H9 (cell line): ENCODE data around the gene CHD1. TPM values are rescaled to one million over a fixed set of nuclear protein-coding genes. Genes with fewer than 3 reads are reported as not detected.

Experiments used
- DNase-seq: peaks from one replicate; pipeline ENCODE4 v3.0.0-alpha.2; 2017
- H2AFZ ChIP-seq: one replicate; pipeline ENCODE4 v1.6.1; 2013; ENCODE audit warnings: mild to moderate bottlenecking, low read length, control low read depth, moderate library complexity
- H2AK5ac ChIP-seq: 2 replicates; pipeline ENCODE4 v1.6.1; 2013; ENCODE audit warnings: low read length, control low read depth, mixed read lengths; ENCODE audit not compliant: insufficient read length
- H2BK120ac ChIP-seq: one replicate; pipeline ENCODE4 v1.6.1; 2013; ENCODE audit warnings: low read depth, mild to moderate bottlenecking, low read length, control low read depth, inconsistent platforms; ENCODE audit not compliant: poor library complexity, severe bottlenecking
- H2BK12ac ChIP-seq: 2 replicates; pipeline ENCODE4 v1.6.1; 2013; ENCODE audit warnings: low read length, control low read depth, mixed read lengths, low read depth; ENCODE audit not compliant: insufficient read length
- H2BK15ac ChIP-seq: 2 replicates; pipeline ENCODE4 v1.6.1; 2013; ENCODE audit warnings: low read depth, low read length, control low read depth
- H2BK20ac ChIP-seq: one replicate; pipeline ENCODE4 v1.6.1; 2013; ENCODE audit warnings: low read depth, mild to moderate bottlenecking, low read length, control low read depth, inconsistent platforms; ENCODE audit not compliant: poor library complexity, severe bottlenecking
- H2BK5ac ChIP-seq: 2 replicates; pipeline ENCODE4 v1.6.1; 2013; ENCODE audit warnings: low read length, control low read depth, mixed read lengths; ENCODE audit not compliant: insufficient read length
- H3K14ac ChIP-seq: 2 replicates; pipeline ENCODE4 v1.6.1; 2013; ENCODE audit warnings: low read length, control low read depth; ENCODE audit not compliant: insufficient read depth
- H3K18ac ChIP-seq: 2 replicates; pipeline ENCODE4 v1.6.1; 2013; ENCODE audit warnings: low read depth, mild to moderate bottlenecking, mixed read lengths, low read length, control low read depth; ENCODE audit not compliant: insufficient read length
- H3K23ac ChIP-seq: 2 replicates; pipeline ENCODE4 v1.6.1; 2013; ENCODE audit warnings: low read length, control low read depth, mixed read lengths, low read depth; ENCODE audit not compliant: insufficient read length
- H3K23me2 ChIP-seq: 2 replicates; pipeline ENCODE4 v1.6.1; 2013; ENCODE audit warnings: low read depth, mild to moderate bottlenecking, mixed read lengths, low read length, control low read depth; ENCODE audit not compliant: insufficient read length, poor library complexity, severe bottlenecking
- H3K27ac ChIP-seq: 2 replicates; pipeline ENCODE4 v1.5.1; 2013; ENCODE audit warnings: low read length, control low read depth, mixed read lengths, low read depth; ENCODE audit not compliant: insufficient read length
- H3K27me3 ChIP-seq: 2 replicates; pipeline ENCODE4 v1.6.1; 2013; ENCODE audit warnings: low read length, control low read depth, inconsistent platforms; ENCODE audit not compliant: insufficient read depth
- H3K4ac ChIP-seq: 2 replicates; pipeline ENCODE4 v1.6.1; 2013; ENCODE audit warnings: low read depth, mild to moderate bottlenecking, control low read depth, inconsistent platforms, low read length, moderate library complexity
- H3K4me1 ChIP-seq: 2 replicates; pipeline ENCODE4 v1.6.1; 2013; ENCODE audit warnings: low read length, control low read depth, inconsistent platforms; ENCODE audit not compliant: insufficient read depth
- H3K4me2 ChIP-seq: 2 replicates; pipeline ENCODE4 v1.6.1; 2013; ENCODE audit warnings: low read length, control low read depth, mixed read lengths; ENCODE audit not compliant: insufficient read length, insufficient read depth
- H3K56ac ChIP-seq: 2 replicates; pipeline ENCODE4 v1.6.1; 2013; ENCODE audit warnings: low read depth, mild to moderate bottlenecking, mixed read lengths, low read length, control low read depth; ENCODE audit not compliant: insufficient read length
- H3K79me1 ChIP-seq: 2 replicates; pipeline ENCODE4 v1.6.1; 2013; ENCODE audit warnings: low read depth, mild to moderate bottlenecking, moderate library complexity, low read length, control low read depth, inconsistent platforms; ENCODE audit not compliant: insufficient read depth, poor library complexity, severe bottlenecking
- H3K79me2 ChIP-seq: 2 replicates; pipeline ENCODE4 v1.6.1; 2013; ENCODE audit warnings: low read length, control low read depth, inconsistent platforms; ENCODE audit not compliant: insufficient read depth
- H3K9ac ChIP-seq: 2 replicates; pipeline ENCODE4 v1.6.1; 2013; ENCODE audit warnings: low read length, control low read depth, mixed read lengths; ENCODE audit not compliant: insufficient read length; ENCODE audit errors: extremely low read depth
- H3K9me3 ChIP-seq: one replicate; pipeline ENCODE4 v1.6.1; 2013; ENCODE audit warnings: low read depth, low read length, inconsistent platforms; ENCODE audit not compliant: control insufficient read depth
- H3T11ph ChIP-seq: one replicate; pipeline ENCODE4 v1.6.1; 2013; ENCODE audit warnings: mild to moderate bottlenecking, low read length, control low read depth, inconsistent platforms
- H4K20me1 ChIP-seq: one replicate; pipeline ENCODE4 v1.6.1; 2013; ENCODE audit not compliant: control insufficient read depth, insufficient read length, insufficient read depth
- H4K5ac ChIP-seq: 2 replicates; pipeline ENCODE4 v1.6.1; 2013; ENCODE audit warnings: low read depth, mild to moderate bottlenecking, mixed read lengths, low read length, control low read depth; ENCODE audit not compliant: insufficient read length
- H4K8ac ChIP-seq: replicated peaks from 2 replicates; pipeline ENCODE4 v1.6.1; 2013; ENCODE audit warnings: low read length, control low read depth, mixed read lengths, low read depth; ENCODE audit not compliant: insufficient read length
- H4K91ac ChIP-seq: 2 replicates; pipeline ENCODE4 v1.6.1; 2013; ENCODE audit warnings: low read depth, mild to moderate bottlenecking, moderate library complexity, mixed read lengths, low read length, control low read depth; ENCODE audit not compliant: insufficient read length
- H3K27ac Mint-ChIP-seq, 3 experiments: 2 replicates in 2 of 3; 3 replicates in 1 of 3; pipeline ENCODE4 v1.8.0; 2020 to 2021; ENCODE audit warnings: mixed read lengths in 3 of 3, mild to moderate bottlenecking in 1 of 3, moderate library complexity in 1 of 3
- H3K27me3 Mint-ChIP-seq: 2 replicates; pipeline ENCODE4 v1.8.0; 2021; ENCODE audit warnings: low read depth, mild to moderate bottlenecking, moderate library complexity, mixed read lengths
- H3K36me3 Mint-ChIP-seq, 3 experiments: 2 replicates in 2 of 3; 3 replicates in 1 of 3; pipeline ENCODE4 v1.8.0; 2020 to 2021; ENCODE audit warnings: low read depth in 3 of 3, mixed read lengths in 3 of 3; ENCODE audit not compliant: insufficient read depth in 1 of 3
- H3K4me1 Mint-ChIP-seq, 2 experiments: 2 replicates each; pipeline ENCODE4 v1.8.0; 2020; ENCODE audit warnings: mixed read lengths in 2 of 2
- H3K4me3 Mint-ChIP-seq, 2 experiments: 2 replicates in 1 of 2; 3 replicates in 1 of 2; pipeline ENCODE4 v1.8.0; 2020 to 2021; ENCODE audit warnings: mild to moderate bottlenecking in 2 of 2, mixed read lengths in 2 of 2, moderate library complexity in 1 of 2
- H3K9me3 Mint-ChIP-seq, 2 experiments: 2 replicates in 1 of 2; 3 replicates in 1 of 2; pipeline ENCODE4 v1.8.0; 2020; ENCODE audit warnings: mild to moderate bottlenecking in 2 of 2, mixed read lengths in 2 of 2, moderate library complexity in 1 of 2
- CTCF ChIP-seq: fragments of 200-600 bp; sonication (generic); conservative IDR thresholded peaks from 3 replicates; pipeline ENCODE4 v1.8.0; 2021; ENCODE audit warnings: antibody characterized with exemption, mild to moderate bottlenecking
- WGBS: extraction: QIAGEN DNeasy Blood & Tissue Kit; methylation state at CpG from one replicate; pipeline ENCODE4 v1.1.7; 2013; ENCODE audit warnings: missing lambda C conversion rate, low lambda C conversion rate, mixed read lengths; ENCODE audit not compliant: insufficient read length; ENCODE audit errors: extremely low coverage; 5-methylcytosine and 5-hydroxymethylcytosine counted together
- total RNA-seq: library from RNA; stranded (reverse); gene quantifications from 2 replicates; pipeline ENCODE4 v1.2.1, GENCODE V29; 2021

CHD1 gene
- total RNA-seq, 1 experiment from 2014 or later, result 62.7 TPM

DNA sequence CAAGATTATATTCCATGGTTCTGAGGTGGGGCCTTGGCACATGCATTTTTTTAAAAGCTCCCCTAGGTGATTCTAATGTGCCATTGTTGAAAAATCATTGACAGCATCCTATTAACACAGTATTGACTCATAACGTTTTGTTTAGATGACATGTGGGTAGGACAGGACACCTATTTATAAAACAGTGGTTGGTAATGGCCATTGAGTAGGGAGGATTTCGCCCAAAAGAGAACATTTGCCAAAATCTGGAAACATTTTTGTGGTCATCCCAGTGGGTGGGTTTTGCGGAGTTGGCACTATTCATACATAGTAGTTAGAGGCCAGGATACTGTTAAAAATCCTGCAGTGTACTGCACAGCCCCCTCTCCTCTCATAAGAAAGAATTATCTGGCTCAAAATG is 6.4 kb upstream of the CHD1 start:
- no peak overlapping the region for H2AK5ac ChIP-seq
- no peaks in the 10 kb centered on the region for H3K27me3 Mint-ChIP-seq
- H3K23me2 ChIP-seq, result no peaks in the 10 kb centered on the region
- no peak overlapping the region for H2AFZ ChIP-seq
- no peak overlapping the region for H2BK5ac ChIP-seq
- H3K23ac ChIP-seq, result no peak overlapping the region
- H3K14ac ChIP-seq, result no peak overlapping the region
- no peak overlapping the region for H3K18ac ChIP-seq
- no peak overlapping the region for H2BK120ac ChIP-seq
- DNase-seq, result no peak
- no peak for TF ChIP-seq CTCF
- no peak overlapping the region for H4K5ac ChIP-seq
- H3K9me3 Mint-ChIP-seq, result no peaks in the 10 kb centered on the region
- no peaks in the 10 kb centered on the region for H3K79me1 ChIP-seq
- no peak overlapping the region for H2BK15ac ChIP-seq
- no peak overlapping the region for H4K91ac ChIP-seq
- no peak overlapping the region for H3K4ac ChIP-seq
- 0 out of 2 replicates have a peak, but pooled peaks cover 5% of the 10 kb centered on the region for H3K4me1 ChIP-seq
- no peak overlapping the region for H3K4me2 ChIP-seq
- H3K27me3 ChIP-seq, result no peaks in the 10 kb centered on the region
- no peaks in the 10 kb centered on the region for H3K79me2 ChIP-seq
- H3K27ac Mint-ChIP-seq, result no peak overlapping the region
- no peaks in the 10 kb centered on the region for H4K20me1 ChIP-seq
- H3K9ac ChIP-seq, result no peak overlapping the region
- H3K9me3 ChIP-seq, result no peaks in the 10 kb centered on the region
- no peak overlapping the region for H3K27ac ChIP-seq
- H2BK20ac ChIP-seq, result no peak overlapping the region
- H3K56ac ChIP-seq, result no peak overlapping the region
- no peak overlapping the region for H4K8ac ChIP-seq
- H2BK12ac ChIP-seq, result no peak overlapping the region
- peaks cover 21 to 35% of the 10 kb centered on the region in 2 experiments for H3K4me1 Mint-ChIP-seq
- WGBS, result no CpG with 5 or more reads among the region's 3 CpGs
- H3K36me3 Mint-ChIP-seq, result no peaks in the 10 kb centered on the region
- no peak overlapping the region for H3K4me3 Mint-ChIP-seq
- no peak overlapping the region for H3T11ph ChIP-seq
